Measurements from ENCODE around the gene PIPOX.

The PIPOX gene

DNA sequence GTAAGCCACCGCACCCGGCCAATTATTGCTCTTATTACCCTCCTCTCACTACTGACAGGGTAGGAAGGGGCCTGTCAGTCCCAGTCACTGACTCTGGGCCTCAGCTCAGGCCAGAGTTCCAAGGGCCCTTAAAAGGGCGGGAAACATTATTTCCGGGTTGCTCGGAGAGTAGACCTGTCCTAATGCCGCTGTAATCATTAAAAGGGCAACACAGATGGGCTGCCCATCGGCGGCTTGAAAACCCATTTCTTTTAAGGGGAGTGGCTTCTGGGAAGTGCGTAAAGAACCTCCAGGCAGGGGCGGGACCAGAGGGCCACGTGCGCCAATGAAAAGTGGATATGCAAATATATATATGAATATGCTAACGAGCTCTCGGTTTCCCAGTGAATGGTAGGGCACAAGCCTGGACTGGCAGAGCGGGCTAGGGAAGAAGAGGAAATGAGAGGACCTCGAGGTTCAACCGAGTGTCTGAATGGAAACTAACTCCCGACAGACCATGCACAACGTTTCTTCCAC, 26.6 kb downstream of the PIPOX start:
- Histone ChIP-seq H3K9ac (ENCODE audit: low read depth, low read length) (no peak overlapping the region), H3K27me3 (ENCODE audit: control insufficient read depth, insufficient read depth, low read length) (peaks cover 32% of the 10 kb centered on the region), H3K4me2 (ENCODE audit: low read length) (no peak overlapping the region)

DNA sequence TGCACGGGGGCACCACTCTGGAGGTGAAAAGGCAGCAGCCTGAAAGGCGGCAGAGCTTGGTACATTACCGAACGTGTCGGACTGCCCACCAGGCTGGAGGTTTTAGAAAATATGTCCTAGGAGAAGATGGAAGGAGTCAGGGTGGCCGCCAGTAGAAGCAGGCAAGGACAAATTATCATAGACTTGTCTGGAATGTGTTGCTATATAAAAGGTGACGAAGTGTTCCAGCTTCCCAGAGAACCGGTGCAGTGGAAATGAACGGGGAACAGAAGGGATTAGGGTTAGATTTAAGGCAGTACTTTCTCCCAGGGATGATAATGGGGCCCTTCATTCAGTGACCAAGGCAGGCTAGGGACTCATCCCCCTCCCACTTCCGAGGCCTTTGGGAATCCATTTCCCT, 27.4 kb downstream of the PIPOX start:
- Histone ChIP-seq H3K4me1 (ENCODE audit: control insufficient read depth, insufficient read depth, low read length) (no peaks in the 10 kb centered on the region), H3K9me3 (replicated peaks; ENCODE audit: low read length) (no peaks in the 10 kb centered on the region), H3K9ac (ENCODE audit: low read depth, low read length) (no peak overlapping the region), H3K27me3 (ENCODE audit: control insufficient read depth, insufficient read depth, low read length) (peaks cover 32% of the 10 kb centered on the region), H3K4me3 (ENCODE audit: low read length) (no peak overlapping the region), H3K4me2 (ENCODE audit: low read length) (no peak overlapping the region), H3K36me3 (ENCODE audit: insufficient read depth, low read length) (no peaks in the 10 kb centered on the region)

More for the DNA sequence above, 26.6 kb downstream of the PIPOX start:
- Histone ChIP-seq H3K4me3 (ENCODE audit: low read length) (no peak overlapping the region), H3K9me3 (replicated peaks; ENCODE audit: low read length) (no peaks in the 10 kb centered on the region), H3K36me3 (ENCODE audit: insufficient read depth, low read length) (no peaks in the 10 kb centered on the region), H3K4me1 (ENCODE audit: control insufficient read depth, insufficient read depth, low read length) (no peaks in the 10 kb centered on the region)

DNA sequence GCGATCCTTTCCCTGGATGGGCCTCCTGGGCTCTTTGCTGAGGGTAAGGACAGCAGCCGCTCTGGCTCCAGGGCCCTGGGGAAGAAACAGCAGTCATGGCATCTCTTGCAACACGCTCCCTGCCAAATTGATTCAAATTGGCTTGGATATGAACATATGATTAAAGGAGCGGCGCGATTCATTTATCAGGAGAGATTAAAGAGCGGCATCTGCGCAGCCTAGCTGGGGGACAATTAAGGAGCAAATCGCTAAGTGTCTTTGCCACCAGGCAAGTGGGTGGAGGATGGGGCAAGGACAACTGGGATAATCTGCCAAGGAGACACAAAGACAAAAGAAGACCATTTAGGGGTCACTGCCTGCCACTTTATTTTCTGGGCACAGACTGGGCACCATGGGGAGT, 27.8 kb downstream of the PIPOX start:
- Histone ChIP-seq H3K4me1 (ENCODE audit: control insufficient read depth, insufficient read depth, low read length) (no peaks in the 10 kb centered on the region), H3K27me3 (ENCODE audit: control insufficient read depth, insufficient read depth, low read length) (peaks cover 29% of the 10 kb centered on the region), H3K4me2 (ENCODE audit: low read length) (no peak overlapping the region), H3K36me3 (ENCODE audit: insufficient read depth, low read length) (no peaks in the 10 kb centered on the region), H3K4me3 (ENCODE audit: low read length) (no peak overlapping the region), H3K9ac (ENCODE audit: low read depth, low read length) (no peak overlapping the region), H3K9me3 (replicated peaks; ENCODE audit: low read length) (no peaks in the 10 kb centered on the region)

DNA sequence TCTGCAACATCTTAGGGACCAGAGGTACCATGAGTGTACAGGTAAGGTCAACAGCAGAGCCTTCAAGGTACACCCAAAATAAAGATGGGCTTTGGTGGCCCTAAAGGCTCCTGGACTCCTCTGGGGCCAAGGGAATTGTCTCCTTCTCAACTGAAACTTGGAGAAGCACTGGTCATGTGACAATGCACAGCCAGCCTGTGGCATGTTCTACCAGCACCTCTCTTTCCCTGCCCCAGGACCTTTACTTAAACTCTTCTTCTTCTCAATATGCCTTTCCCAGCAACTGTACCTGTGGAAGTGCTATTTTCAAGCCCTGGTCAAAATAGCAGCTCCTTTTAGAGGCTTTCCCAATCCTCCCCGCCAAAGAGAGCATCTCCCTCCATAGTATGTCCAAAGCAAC, 28.4 kb downstream of the PIPOX start:
- Histone ChIP-seq H3K9me3 (replicated peaks; ENCODE audit: low read length) (no peaks in the 10 kb centered on the region), H3K27me3 (ENCODE audit: control insufficient read depth, insufficient read depth, low read length) (peaks cover 27% of the 10 kb centered on the region), H3K4me2 (ENCODE audit: low read length) (no peak overlapping the region), H3K36me3 (ENCODE audit: insufficient read depth, low read length) (no peaks in the 10 kb centered on the region), H3K4me3 (ENCODE audit: low read length) (no peak overlapping the region), H3K9ac (ENCODE audit: low read depth, low read length) (no peak overlapping the region), H3K4me1 (ENCODE audit: control insufficient read depth, insufficient read depth, low read length) (no peaks in the 10 kb centered on the region)

DNA sequence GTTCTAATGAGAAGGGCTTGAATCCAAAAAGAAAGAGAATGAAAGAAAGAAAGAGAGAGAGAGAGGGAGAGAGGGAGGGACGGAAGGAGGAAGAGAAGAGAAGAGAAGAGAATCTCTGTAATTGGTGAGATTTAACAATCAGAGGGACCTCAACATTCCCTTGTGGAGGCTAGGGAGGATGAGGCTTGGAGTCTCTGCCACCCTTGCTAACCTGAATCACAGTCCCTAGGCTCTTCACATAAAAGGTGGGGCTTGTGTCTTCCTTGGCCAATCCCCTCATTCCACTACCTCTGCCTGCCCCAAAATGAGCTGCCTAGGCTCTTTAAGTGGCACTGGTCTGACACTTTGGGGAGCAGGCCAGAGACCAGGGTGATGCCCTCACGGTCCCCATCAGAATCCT, 30.1 kb downstream of the PIPOX start:
- Histone ChIP-seq H3K4me1 (ENCODE audit: control insufficient read depth, insufficient read depth, low read length) (no peaks in the 10 kb centered on the region), H3K4me3 (ENCODE audit: low read length) (no peak overlapping the region), H3K4me2 (ENCODE audit: low read length) (no peak overlapping the region), H3K9me3 (replicated peaks; ENCODE audit: low read length) (no peaks in the 10 kb centered on the region), H3K27me3 (ENCODE audit: control insufficient read depth, insufficient read depth, low read length) (peaks cover 24% of the 10 kb centered on the region), H3K36me3 (ENCODE audit: insufficient read depth, low read length) (no peaks in the 10 kb centered on the region), H3K9ac (ENCODE audit: low read depth, low read length) (no peak overlapping the region)

DNA sequence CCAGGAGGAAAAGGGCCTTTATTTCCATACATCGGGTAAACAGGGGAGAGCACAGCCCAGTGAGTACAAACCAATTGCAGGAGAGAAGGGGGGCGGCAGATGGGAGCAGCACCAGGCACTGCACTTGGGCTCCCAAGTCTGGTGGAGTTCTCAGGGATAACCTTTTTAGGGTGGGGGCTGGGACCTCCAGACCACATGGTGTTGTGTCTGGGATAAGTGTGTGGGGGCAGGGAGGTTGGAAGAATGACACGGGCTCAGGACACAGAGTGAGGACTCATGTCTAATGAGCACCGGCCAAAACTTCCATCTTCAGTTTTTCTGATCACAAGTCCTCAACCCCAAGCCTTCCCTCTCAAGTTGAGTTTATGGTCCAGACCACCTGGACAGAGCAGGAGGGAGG, 30.6 kb downstream of the PIPOX start:
- Histone ChIP-seq H3K4me3 (ENCODE audit: low read length) (no peak overlapping the region), H3K27me3 (ENCODE audit: control insufficient read depth, insufficient read depth, low read length) (peaks cover 22% of the 10 kb centered on the region), H3K4me1 (ENCODE audit: control insufficient read depth, insufficient read depth, low read length) (peaks cover 3% of the 10 kb centered on the region)

DNA sequence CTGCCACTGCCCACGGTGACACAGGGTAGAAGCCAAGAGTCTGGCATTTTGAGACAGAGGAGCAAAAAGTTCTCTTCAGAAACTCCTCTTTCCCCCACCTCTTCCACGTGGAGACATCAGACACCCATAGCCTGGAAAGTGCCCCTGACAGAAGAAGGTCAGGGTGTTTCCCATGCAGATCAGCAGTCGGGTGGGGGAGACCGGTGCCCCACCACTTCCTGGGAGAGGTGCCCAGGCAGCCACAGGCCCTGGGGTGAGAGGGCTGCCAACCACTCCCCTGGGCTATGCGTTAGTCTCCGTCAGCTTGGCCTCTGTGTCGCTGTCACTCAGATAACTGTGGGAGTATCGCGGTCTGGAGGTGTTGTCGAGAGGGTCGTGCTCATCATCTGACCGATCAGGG, 31.5 kb downstream of the PIPOX start:
- H3K9me3 ChIP-seq (replicated peaks; ENCODE audit: low read length): no peaks in the 10 kb centered on the region
- peaks cover 12% of the 10 kb centered on the region for H3K4me1 ChIP-seq (ENCODE audit: control insufficient read depth, insufficient read depth, low read length)
- H3K36me3 ChIP-seq (ENCODE audit: insufficient read depth, low read length): peaks cover 1% of the 10 kb centered on the region
- H3K9ac ChIP-seq (ENCODE audit: low read depth, low read length): no peak overlapping the region
- H3K4me3 ChIP-seq (ENCODE audit: low read length): no peak overlapping the region
- peaks cover 17% of the 10 kb centered on the region for H3K27me3 ChIP-seq (ENCODE audit: control insufficient read depth, insufficient read depth, low read length)
- H3K4me2 ChIP-seq (ENCODE audit: low read length): no peak overlapping the region

More for the DNA sequence above, 30.6 kb downstream of the PIPOX start:
- Histone ChIP-seq H3K9ac (ENCODE audit: low read depth, low read length) (no peak overlapping the region), H3K9me3 (replicated peaks; ENCODE audit: low read length) (no peaks in the 10 kb centered on the region), H3K36me3 (ENCODE audit: insufficient read depth, low read length) (no peaks in the 10 kb centered on the region), H3K4me2 (ENCODE audit: low read length) (no peak overlapping the region)

DNA sequence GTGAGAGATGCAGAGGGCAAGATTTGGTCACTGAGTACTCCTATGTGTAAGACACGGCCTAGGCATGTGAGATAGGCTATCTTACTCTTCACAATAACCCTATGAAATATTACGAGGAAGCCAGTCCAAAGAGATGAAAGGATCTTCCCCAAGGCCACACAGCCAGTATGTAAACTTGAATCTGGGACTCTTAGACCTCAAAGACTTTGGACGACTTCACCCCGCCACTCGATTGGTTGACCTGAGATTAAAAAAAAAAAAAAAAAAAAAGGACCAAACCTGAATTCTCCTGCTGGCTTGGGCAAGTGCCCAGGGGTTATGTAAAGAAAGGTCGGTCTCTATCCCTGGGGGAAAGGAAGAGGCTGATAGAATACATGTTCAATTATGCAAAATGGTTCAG, 33.1 kb downstream of the PIPOX start:
- peaks cover 6% of the 10 kb centered on the region for H3K36me3 ChIP-seq (ENCODE audit: insufficient read depth, low read length)
- no peak overlapping the region for H3K9ac ChIP-seq (ENCODE audit: low read depth, low read length)
- H3K4me3 ChIP-seq (ENCODE audit: low read length): no peak overlapping the region
- peaks cover 2% of the 10 kb centered on the region for H3K27me3 ChIP-seq (ENCODE audit: control insufficient read depth, insufficient read depth, low read length)
- H3K4me2 ChIP-seq (ENCODE audit: low read length): no peak overlapping the region
- H3K4me1 ChIP-seq (ENCODE audit: control insufficient read depth, insufficient read depth, low read length): peaks cover 12% of the 10 kb centered on the region
- no peaks in the 10 kb centered on the region for H3K9me3 ChIP-seq (replicated peaks; ENCODE audit: low read length)

DNA sequence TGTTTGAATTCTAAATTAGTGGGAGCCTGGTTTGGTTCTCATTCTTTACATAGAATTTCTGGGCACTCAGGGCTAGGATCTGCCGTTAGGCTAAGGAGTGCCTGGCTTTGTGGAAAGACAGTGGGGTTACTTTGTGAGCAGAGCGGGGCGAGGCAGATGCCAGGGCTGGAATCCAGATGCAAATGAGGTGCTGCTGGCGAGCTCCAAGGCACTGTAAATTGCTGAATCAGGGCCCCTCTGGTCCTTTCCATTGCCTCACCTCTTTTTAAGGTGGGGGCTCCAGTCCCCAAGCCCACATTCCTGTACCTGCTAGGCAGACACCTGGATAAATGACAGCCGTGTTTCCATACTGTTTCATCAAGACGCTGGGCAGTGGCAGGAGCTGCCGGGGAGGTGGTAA, 33.8 kb downstream of the PIPOX start:
- H3K4me3 ChIP-seq (ENCODE audit: low read length): no peak overlapping the region
- no peak overlapping the region for H3K9ac ChIP-seq (ENCODE audit: low read depth, low read length)
- no peaks in the 10 kb centered on the region for H3K9me3 ChIP-seq (replicated peaks; ENCODE audit: low read length)

DNA sequence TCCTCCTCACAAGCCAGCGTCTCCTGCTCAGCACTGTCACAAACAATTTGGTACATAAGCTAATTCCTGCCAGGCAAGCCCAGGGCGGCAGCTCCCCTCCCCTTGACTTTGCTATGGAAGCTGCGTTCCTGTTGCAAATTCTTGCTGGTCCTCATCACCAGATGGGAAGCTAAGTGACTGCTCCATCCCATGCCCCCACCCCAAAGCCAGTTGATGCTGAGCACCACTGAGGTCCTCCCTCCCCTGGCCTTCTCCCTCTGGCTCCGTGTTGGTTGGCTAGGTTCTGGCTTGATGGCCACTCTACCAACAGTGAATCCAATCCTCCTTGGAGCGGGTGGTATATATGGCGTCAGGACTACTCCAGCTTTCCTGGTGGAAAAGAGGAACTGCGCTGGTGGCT, 34.4 kb downstream of the PIPOX start:
- peaks cover 6% of the 10 kb centered on the region for H3K36me3 ChIP-seq (ENCODE audit: insufficient read depth, low read length)
- no peaks in the 10 kb centered on the region for H3K27me3 ChIP-seq (ENCODE audit: control insufficient read depth, insufficient read depth, low read length)
- H3K4me1 ChIP-seq (ENCODE audit: control insufficient read depth, insufficient read depth, low read length): peaks cover 12% of the 10 kb centered on the region
- no peak overlapping the region for H3K9ac ChIP-seq (ENCODE audit: low read depth, low read length)
- no peak overlapping the region for H3K4me2 ChIP-seq (ENCODE audit: low read length)
- no peaks in the 10 kb centered on the region for H3K9me3 ChIP-seq (replicated peaks; ENCODE audit: low read length)
- no peak overlapping the region for H3K4me3 ChIP-seq (ENCODE audit: low read length)

More for the DNA sequence above, 33.8 kb downstream of the PIPOX start:
- Histone ChIP-seq H3K4me2 (ENCODE audit: low read length) (no peak overlapping the region), H3K27me3 (ENCODE audit: control insufficient read depth, insufficient read depth, low read length) (no peaks in the 10 kb centered on the region), H3K36me3 (ENCODE audit: insufficient read depth, low read length) (peaks cover 6% of the 10 kb centered on the region), H3K4me1 (ENCODE audit: control insufficient read depth, insufficient read depth, low read length) (peaks cover 12% of the 10 kb centered on the region)

DNA sequence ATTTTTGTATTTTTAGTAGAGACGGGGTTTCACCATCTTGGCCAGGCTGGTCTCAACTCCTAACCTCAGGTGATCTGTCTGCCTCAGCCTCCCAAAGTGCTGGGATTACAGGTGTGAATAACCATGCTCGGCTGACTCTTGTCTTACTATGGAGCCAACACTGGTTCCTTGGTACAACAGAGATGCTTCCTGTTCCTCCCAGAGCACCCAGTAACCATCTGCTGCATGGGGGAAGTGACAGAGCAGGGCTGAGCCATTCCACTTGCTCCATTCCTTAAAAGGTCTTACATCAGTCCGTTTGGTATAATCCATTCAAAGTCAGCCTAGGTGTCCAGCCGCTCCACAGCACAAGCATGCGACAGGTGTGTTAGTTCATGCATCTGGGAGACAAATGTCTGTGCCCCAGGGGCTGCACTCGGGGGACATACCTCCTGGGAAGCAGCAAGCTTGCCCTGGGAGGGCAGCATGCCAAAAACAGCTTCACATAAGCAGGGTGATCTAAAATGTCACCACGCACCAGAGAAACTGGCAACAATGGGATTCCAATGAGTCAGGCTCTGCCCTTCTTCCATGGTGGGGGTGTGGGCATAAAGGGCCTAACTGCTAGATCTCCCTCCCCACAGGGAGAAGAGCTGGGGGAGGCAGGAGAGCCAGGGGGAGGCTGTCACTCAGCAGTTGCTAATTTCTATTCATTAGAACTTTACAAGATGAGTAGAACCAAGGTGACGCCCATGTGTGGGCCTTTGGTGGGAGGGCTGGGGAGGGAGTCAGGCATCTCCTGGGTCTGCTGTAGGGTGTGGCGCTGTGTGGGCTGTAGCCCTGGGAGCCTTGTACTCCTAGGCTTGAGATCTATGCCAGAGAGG, 35.5 kb downstream of the PIPOX start:
- H3K9me3 ChIP-seq (replicated peaks; ENCODE audit: low read length): no peaks in the 10 kb centered on the region
- no peak overlapping the region for H3K9ac ChIP-seq (ENCODE audit: low read depth, low read length)
- H3K36me3 ChIP-seq (ENCODE audit: insufficient read depth, low read length): peaks cover 6% of the 10 kb centered on the region
- H3K4me3 ChIP-seq (ENCODE audit: low read length): no peak overlapping the region
- no peaks in the 10 kb centered on the region for H3K27me3 ChIP-seq (ENCODE audit: control insufficient read depth, insufficient read depth, low read length)
- peak overlapping the region; percentile 7 for H3K4me2 ChIP-seq (ENCODE audit: low read length)
- peaks cover 12% of the 10 kb centered on the region for H3K4me1 ChIP-seq (ENCODE audit: control insufficient read depth, insufficient read depth, low read length)

DNA sequence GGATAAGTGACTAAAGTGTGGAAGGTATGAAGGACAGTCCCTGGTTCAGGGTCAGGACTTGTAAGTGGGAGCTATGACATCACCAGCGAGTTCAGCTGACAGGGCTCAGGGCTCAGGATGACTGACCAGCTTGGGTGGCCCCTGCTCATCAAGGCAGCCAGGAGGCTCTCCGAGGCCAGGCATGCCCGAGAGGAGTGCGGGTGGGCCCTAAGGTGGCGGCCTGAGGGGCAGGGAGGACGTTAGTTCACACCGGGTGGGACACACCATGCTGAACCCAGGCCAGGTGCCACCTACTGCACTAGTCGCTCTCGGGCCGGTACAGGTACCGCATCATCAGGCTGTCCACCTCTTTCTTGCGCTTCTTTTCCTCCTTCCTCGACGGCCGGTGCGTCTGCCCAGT, 36.5 kb downstream of the PIPOX start:
- no peaks in the 10 kb centered on the region for H3K9me3 ChIP-seq (replicated peaks; ENCODE audit: low read length)
- H3K4me2 ChIP-seq (ENCODE audit: low read length): no peak overlapping the region
- peaks cover 12% of the 10 kb centered on the region for H3K4me1 ChIP-seq (ENCODE audit: control insufficient read depth, insufficient read depth, low read length)
- H3K27me3 ChIP-seq (ENCODE audit: control insufficient read depth, insufficient read depth, low read length): no peaks in the 10 kb centered on the region
- peaks cover 6% of the 10 kb centered on the region for H3K36me3 ChIP-seq (ENCODE audit: insufficient read depth, low read length)
- no peak overlapping the region for H3K4me3 ChIP-seq (ENCODE audit: low read length)
- no peak overlapping the region for H3K9ac ChIP-seq (ENCODE audit: low read depth, low read length)

All from skeletal muscle satellite cell (primary cell).